ENCODE data around the gene GRAP2. TPM values are rescaled to one million over a fixed set of nuclear protein-coding genes. Genes with fewer than 3 reads are reported as not detected.
A peak's percentile ranks its signal among the peaks of the same experiment; 100 is the strongest.

GRAP2 gene
- total RNA-seq, 2 experiments from 2014 or later, result 137 to 138 TPM

DNA sequence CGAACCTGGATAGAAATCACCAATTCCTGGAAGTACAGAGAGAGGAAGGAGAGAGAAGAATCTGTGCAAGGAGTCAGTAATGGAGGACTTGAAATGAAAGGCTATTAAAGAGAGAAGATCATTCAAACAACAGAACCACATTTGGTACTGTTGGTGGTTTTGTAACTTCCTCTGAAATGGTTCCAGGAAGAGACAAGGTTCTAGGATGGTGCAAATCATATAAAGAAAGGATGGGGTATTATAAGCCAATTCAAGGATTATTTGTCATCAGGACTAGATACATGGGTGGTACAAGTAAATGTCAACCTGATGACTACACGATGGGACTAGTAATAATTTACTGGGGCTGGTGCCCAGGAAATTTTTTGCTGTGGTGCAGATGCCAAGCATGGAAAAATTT is 30.4 kb downstream of the GRAP2 start:
- H3K4me1 Mint-ChIP-seq, result peaks cover 39% of the 10 kb centered on the region
- ChIA-PET CTCF (interaction anchor here (0.6 kb wide), 1 partner anchor 20 kb away, joined by 3 read pairs; no protein-coding TSS in a partner anchor), POLR2A (no interaction called here)
- no peak for DNase-seq
- H3K27ac Mint-ChIP-seq, result no peak overlapping the region
- H3K9me3 Mint-ChIP-seq, result no peaks in the 10 kb centered on the region
- no peaks in the 10 kb centered on the region for H3K27me3 Mint-ChIP-seq
- peaks cover 35% of the 10 kb centered on the region for H3K36me3 Mint-ChIP-seq (ENCODE audit: low read depth)
- H3K4me3 Mint-ChIP-seq, result no peak overlapping the region

DNA sequence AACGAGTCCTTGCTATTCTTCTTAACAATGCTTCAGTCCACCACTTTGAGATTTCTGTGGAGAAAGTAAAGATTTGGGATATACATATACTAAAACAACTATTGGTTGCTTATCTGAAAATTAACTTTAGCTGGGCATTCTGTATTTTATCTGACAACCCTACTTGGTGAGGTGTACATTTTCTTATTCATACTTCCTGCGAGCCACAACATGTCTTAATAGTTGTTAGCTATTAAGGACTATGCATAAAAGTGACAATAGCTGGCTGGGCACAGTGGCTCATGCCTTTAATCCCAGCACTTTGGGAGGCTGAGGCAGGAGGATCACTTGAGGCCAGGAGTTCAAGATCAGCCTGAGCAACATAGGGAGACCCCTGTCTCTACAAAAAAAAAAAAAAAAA is 31.3 kb downstream of the GRAP2 start:
- no peak for DNase-seq
- Mint-ChIP-seq H3K4me3 (no peak overlapping the region), H3K9me3 (no peaks in the 10 kb centered on the region), H3K4me1 (peaks cover 46% of the 10 kb centered on the region), H3K36me3 (ENCODE audit: low read depth) (peaks cover 38% of the 10 kb centered on the region), H3K27ac (peak overlapping the region; percentile 71), H3K27me3 (no peaks in the 10 kb centered on the region)
- CTCF ChIA-PET, result interaction anchor here (0.7 to 3.8 kb wide), 11 partner anchors 8 to 436 kb away, joined by 3 to 22 read pairs (median 5); no protein-coding TSS in a partner anchor
- POLR2A ChIA-PET, result no interaction called here

DNA sequence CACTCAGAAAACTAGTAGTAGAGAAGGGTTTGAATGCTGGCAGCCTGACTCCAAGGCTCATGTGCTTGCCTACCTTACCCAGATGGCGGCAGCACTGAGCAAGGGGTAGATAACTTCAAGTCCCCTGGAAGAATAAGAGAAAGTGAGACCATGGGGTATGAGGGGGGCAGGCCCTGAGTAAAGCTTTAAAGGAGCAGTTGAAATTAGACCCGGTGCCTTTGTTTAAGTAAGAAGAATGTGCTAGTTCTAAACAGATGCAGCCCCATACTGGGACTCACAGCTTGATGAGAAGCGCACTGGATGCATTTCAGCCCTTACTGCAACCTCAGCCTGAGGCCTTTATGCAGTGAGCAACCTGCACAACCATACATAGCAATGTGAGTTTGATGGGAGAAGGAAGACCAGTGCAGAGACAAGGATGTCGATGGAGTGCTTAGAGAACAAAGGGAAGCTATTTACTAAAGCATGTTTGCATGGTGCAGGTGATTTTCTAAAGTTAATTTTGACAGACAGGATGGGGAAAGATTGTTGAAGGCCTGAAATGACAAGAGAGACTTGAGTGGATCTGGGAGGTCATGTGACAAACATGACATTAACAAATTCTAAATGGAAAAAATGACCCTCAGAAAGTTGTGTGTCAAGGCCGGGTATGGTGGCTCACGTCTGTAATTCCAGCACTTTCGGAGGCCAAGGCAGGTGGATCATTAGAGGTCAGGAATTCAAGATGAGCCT is 32.2 kb downstream of the GRAP2 start:
- H3K9me3 Mint-ChIP-seq, result no peaks in the 10 kb centered on the region
- no peaks in the 10 kb centered on the region for H3K27me3 Mint-ChIP-seq
- peak overlapping the region; percentile 83 for H3K27ac Mint-ChIP-seq
- POLR2A ChIA-PET, result interaction anchor here (0.6 to 0.7 kb wide), 3 partner anchors 91 to 147 kb away, joined by 3 read pairs; no protein-coding TSS in a partner anchor
- DNase-seq, result peak; percentile 62
- H3K36me3 Mint-ChIP-seq (ENCODE audit: low read depth), result peaks cover 48% of the 10 kb centered on the region
- peaks cover 55% of the 10 kb centered on the region for H3K4me1 Mint-ChIP-seq
- CTCF ChIA-PET, result interaction anchor here (0.7 to 3.8 kb wide), 14 partner anchors 9 to 437 kb away, joined by 3 to 22 read pairs (median 4); no protein-coding TSS in a partner anchor
- peak overlapping the region; percentile 67 for H3K4me3 Mint-ChIP-seq

DNA sequence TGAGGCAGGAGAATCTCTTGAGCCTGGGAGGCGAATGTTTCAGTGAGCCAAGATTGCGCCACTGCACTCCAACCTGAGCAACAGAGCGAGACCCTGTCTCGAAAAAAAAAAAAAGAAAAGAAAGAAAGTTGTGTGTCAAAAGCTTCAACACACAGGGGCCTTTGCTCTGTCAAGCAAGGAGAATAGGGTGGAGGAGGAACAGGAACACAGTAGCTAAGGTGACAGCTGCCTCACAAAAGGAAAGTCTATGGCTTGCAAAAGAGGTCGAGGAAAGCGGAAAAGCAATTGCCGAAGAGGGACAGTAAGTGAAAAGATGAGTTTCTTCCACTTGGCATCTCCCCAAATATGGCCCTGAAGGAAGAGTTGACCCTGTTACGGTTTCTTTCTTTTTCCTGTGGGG is 32.9 kb downstream of the GRAP2 start:
- peaks cover 62% of the 10 kb centered on the region for H3K4me1 Mint-ChIP-seq
- peaks cover 54% of the 10 kb centered on the region for H3K36me3 Mint-ChIP-seq (ENCODE audit: low read depth)
- CTCF ChIA-PET, result interaction anchor here (0.7 to 3.8 kb wide), 11 partner anchors 9 to 438 kb away, joined by 3 to 22 read pairs (median 4); no protein-coding TSS in a partner anchor
- H3K9me3 Mint-ChIP-seq, result no peaks in the 10 kb centered on the region
- H3K27me3 Mint-ChIP-seq, result no peaks in the 10 kb centered on the region
- peak overlapping the region; percentile 83 for H3K27ac Mint-ChIP-seq
- DNase-seq, result no peak
- POLR2A ChIA-PET, result interaction anchor here (0.6 to 0.7 kb wide), 2 partner anchors 91 to 122 kb away, joined by 3 read pairs; no protein-coding TSS in a partner anchor
- H3K4me3 Mint-ChIP-seq, result peak overlapping the region; percentile 67

DNA sequence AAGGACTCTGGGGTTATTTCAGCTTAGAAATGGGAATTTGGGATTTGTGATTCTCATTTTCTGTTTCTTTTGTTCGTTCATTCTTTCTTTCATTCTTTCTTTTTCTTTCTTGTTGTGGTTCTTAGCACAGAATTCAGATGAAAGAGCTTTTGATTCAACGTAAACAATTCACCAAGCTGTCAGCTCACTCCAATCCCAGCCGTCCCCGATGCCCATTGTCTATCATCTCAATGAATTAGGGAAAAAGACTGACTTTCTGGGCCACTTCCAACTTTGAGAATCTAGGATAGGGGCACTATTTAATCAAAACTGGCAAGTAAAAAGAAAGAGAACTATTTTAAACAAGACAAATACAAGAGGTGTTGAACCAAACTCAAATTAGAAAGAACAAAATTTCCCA is 34.2 kb downstream of the GRAP2 start:
- Mint-ChIP-seq H3K4me1 (peaks cover 72% of the 10 kb centered on the region), H3K27me3 (no peaks in the 10 kb centered on the region), H3K4me3 (peak overlapping the region; percentile 68), H3K36me3 (ENCODE audit: low read depth) (peaks cover 59% of the 10 kb centered on the region), H3K9me3 (no peaks in the 10 kb centered on the region), H3K27ac (peak overlapping the region; percentile 83)
- ChIA-PET POLR2A (no interaction called here), CTCF (interaction anchor here (0.7 to 3.8 kb wide), 5 partner anchors 8 to 130 kb away, joined by 3 to 22 read pairs (median 3); no protein-coding TSS in a partner anchor)
- DNase-seq, result no peak

DNA sequence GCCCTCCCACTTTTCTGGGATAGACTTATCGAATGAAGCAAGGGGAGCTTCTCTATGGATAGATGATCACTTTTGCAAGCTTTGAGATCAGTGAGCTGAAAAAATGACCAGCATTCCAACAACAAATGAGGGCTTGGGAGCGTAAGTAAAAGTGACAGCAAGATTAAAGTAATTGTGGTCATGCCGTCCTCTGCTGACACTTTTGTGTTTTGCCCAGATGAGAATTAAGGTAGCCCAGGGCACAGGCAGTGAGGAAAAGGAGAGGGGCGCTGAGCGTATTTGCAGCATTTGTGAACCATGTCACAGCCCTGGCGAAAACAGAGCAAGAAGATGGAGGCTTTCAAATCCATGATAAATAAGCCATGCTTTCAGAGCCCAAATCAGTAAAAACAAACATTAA is 34.7 kb downstream of the GRAP2 start:
- Mint-ChIP-seq H3K36me3 (ENCODE audit: low read depth) (peaks cover 64% of the 10 kb centered on the region), H3K27ac (peak overlapping the region; percentile 77), H3K4me1 (peaks cover 77% of the 10 kb centered on the region), H3K4me3 (peak overlapping the region; percentile 68), H3K27me3 (no peaks in the 10 kb centered on the region), H3K9me3 (no peaks in the 10 kb centered on the region)
- CTCF ChIA-PET, result interaction anchor here (1.1 to 3.8 kb wide), 3 partner anchors 8 to 17 kb away, joined by 3 to 22 read pairs (median 4); no protein-coding TSS in a partner anchor
- no peak for DNase-seq
- POLR2A ChIA-PET, result no interaction called here

DNA sequence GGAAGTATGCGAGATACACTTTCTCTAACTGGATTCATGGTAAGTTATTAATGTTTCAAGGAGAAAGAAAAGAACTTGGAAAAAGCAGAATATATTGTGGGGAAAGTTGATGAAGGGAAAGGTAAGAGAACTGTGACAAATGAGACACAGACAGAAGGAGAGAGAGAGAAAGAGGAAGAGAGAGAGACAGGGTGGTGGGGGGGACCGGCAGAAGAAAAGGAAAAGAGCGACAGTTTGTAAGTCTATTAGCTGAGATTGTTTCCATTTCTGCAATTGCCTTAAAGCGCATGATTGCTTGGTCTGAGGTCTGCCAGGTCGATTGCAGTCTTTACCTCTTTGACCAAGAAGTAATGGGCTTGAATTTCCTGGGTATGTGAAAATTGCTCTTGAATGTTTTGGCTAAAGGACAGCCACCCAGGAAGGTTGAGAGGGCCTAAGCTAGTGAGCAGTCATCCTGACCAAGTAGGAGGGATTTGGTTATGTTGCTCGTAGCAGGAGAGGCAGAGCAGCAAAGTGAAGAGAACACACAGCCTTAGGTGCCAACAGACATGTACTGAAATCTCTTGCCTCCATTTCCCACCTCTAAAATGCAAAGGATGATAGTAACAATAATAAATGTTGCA is 35.8 kb downstream of the GRAP2 start:
- Mint-ChIP-seq H3K27me3 (no peaks in the 10 kb centered on the region), H3K9me3 (no peaks in the 10 kb centered on the region), H3K4me3 (peak overlapping the region; percentile 68), H3K36me3 (ENCODE audit: low read depth) (peaks cover 67% of the 10 kb centered on the region), H3K27ac (peak overlapping the region; percentile 77), H3K4me1 (peaks cover 88% of the 10 kb centered on the region)
- ChIA-PET CTCF (interaction anchor here (0.8 to 1.0 kb wide), 3 partner anchors 12 to 17 kb away, joined by 3 to 4 read pairs (median 3); no protein-coding TSS in a partner anchor), POLR2A (no interaction called here)
- no peak for DNase-seq

DNA sequence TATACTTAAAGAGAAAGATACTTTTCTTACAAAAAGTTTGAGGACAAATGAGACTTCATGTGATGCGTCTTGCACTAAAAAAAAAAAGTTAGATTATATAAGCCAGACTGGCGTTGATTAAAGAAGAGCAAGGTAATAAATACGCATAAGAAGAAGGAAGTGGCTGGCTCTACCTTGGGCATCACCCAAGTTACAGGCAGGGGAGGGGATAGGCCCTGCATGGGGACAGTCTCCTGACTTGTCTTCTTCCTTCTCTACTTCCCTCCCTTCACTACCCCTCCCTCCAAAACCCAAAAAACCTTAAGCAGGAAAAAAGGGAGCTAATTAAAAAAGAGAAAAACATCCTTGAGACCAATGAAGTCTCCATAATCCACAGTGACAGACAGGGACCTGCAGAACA is 37.0 kb downstream of the GRAP2 start:
- peak overlapping the region; percentile 74 for H3K27ac Mint-ChIP-seq
- ChIA-PET CTCF (no interaction called here), POLR2A (no interaction called here)
- DNase-seq, result no peak
- peaks cover 65% of the 10 kb centered on the region for H3K36me3 Mint-ChIP-seq (ENCODE audit: low read depth)
- H3K27me3 Mint-ChIP-seq, result no peaks in the 10 kb centered on the region
- H3K4me1 Mint-ChIP-seq, result peaks cover 97% of the 10 kb centered on the region
- H3K9me3 Mint-ChIP-seq, result no peaks in the 10 kb centered on the region
- H3K4me3 Mint-ChIP-seq, result peak overlapping the region; percentile 21

DNA sequence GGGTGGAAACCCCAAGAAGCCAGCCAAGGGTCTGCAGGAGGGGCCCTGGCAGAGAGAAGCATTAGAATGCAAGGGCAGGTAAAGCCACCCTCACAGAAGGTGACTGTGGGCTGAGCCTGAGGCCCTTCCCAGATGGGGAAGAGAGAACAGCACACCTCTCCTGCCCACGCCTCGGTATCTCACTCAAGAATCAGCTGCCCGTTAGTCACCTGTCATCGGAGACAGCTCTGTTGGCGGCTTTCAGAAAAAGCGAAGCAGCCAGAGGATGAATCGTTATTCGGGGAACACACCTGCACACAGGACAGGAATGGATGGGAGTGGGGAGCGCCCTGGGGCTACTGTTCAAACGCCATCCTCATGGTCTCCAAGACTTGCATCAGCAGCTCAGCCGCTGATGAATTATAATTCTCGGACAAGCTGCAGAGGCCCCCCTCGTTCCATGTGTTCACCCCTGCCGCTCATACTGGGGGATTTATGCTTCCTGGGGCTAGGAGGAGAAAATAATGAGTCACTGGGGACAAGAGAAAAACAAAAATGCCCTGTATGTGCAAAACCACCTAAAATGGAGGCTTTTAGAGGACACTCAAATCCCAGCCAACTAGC is 37.7 kb downstream of the GRAP2 start:
- no peaks in the 10 kb centered on the region for H3K9me3 Mint-ChIP-seq
- peak overlapping the region; percentile 74 for H3K27ac Mint-ChIP-seq
- H3K4me3 Mint-ChIP-seq, result peak overlapping the region; percentile 21
- H3K36me3 Mint-ChIP-seq (ENCODE audit: low read depth), result peaks cover 66% of the 10 kb centered on the region
- no peaks in the 10 kb centered on the region for H3K27me3 Mint-ChIP-seq
- peaks cover 97% of the 10 kb centered on the region for H3K4me1 Mint-ChIP-seq
- CTCF ChIA-PET, result no interaction called here
- no peak for DNase-seq
- POLR2A ChIA-PET, result interaction anchor here (0.7 kb wide), 1 partner anchor 9 kb away, joined by 3 read pairs; no protein-coding TSS in a partner anchor

DNA sequence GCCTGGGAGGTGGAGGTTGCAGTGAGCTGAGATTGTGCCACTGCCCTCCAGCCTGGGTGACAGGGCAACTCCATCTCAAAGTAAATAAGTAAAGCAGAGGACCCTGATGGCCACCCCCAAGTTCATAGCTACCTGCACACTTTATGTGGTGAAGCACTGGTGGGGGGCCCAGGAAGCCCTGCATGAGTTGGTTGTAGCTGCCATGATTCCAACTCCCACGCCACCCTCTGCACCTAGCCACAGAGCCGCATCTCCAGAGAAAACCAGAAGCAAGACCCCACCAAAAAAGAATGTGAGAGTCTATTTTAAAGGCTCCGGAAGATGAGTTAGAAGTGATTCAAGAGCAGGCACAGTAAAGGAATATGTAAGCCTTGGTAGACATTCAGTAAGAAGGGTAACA is 38.9 kb downstream of the GRAP2 start:
- H3K27ac Mint-ChIP-seq, result peak overlapping the region; percentile 34
- peaks cover 68% of the 10 kb centered on the region for H3K36me3 Mint-ChIP-seq (ENCODE audit: low read depth)
- DNase-seq, result no peak

DNA sequence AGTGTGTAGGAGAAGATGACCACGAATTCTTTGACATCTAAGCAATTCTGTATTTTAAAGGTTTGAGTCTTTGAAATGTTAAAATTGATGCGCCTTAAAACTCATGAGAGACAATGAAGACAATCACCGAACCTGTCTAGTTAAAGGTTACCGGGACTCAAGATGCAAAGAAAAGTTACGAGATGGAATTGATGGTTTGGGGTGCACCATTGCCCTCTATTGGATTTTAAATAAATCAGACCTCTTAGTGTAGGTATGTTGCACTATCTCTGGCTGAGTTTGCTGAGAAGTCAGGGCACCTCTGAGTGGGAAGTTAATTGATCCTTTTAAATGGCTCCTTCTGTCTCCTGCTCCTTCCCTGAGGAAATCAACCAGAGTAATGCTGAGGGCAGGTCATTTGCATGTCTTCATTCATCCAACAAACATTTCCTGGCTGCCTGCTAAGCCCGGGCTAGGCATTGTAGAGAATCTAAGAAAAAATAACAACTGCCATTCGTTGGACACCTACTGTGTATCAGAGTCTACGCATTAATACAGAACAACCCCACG is 39.9 kb downstream of the GRAP2 start:
- no peaks in the 10 kb centered on the region for H3K27me3 Mint-ChIP-seq
- peaks cover 70% of the 10 kb centered on the region for H3K36me3 Mint-ChIP-seq (ENCODE audit: low read depth)
- no peaks in the 10 kb centered on the region for H3K9me3 Mint-ChIP-seq
- peaks cover 96% of the 10 kb centered on the region for H3K4me1 Mint-ChIP-seq
- peak overlapping the region; percentile 5 for H3K4me3 Mint-ChIP-seq
- DNase-seq, result peak; percentile 56
- ChIA-PET CTCF (no interaction called here), POLR2A (no interaction called here)
- H3K27ac Mint-ChIP-seq, result peak overlapping the region; percentile 34

More for the DNA sequence above, 38.9 kb downstream of the GRAP2 start:
- H3K9me3 Mint-ChIP-seq, result no peaks in the 10 kb centered on the region
- ChIA-PET CTCF (interaction anchor here (0.5 to 1.4 kb wide), 5 partner anchors 10 to 607 kb away, joined by 3 to 5 read pairs (median 3); no protein-coding TSS in a partner anchor), POLR2A (no interaction called here)
- no peaks in the 10 kb centered on the region for H3K27me3 Mint-ChIP-seq
- no peak overlapping the region for H3K4me3 Mint-ChIP-seq
- H3K4me1 Mint-ChIP-seq, result peaks cover 97% of the 10 kb centered on the region

DNA sequence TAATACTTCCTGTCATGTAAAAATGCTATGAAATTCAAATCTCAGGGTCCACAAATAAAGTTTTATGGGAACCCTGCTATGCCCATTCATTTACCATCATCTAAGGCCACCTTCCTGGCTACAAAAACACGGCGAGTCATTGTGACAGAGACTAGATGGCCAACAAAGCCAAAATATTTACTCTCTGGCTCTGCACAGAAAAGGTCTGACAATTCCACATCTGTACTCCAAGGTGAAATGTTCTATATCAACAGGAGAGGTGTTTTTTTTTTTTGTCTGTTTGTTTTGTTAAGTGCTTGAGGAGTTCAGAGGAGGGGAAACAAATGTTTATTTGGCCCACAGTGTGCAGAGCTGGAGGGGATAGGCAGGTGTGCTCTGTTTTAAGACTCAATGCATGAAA is 40.7 kb downstream of the GRAP2 start:
- Mint-ChIP-seq H3K4me3 (no peak overlapping the region), H3K9me3 (no peaks in the 10 kb centered on the region), H3K27me3 (no peaks in the 10 kb centered on the region), H3K27ac (peak overlapping the region; percentile 34), H3K36me3 (ENCODE audit: low read depth) (peaks cover 63% of the 10 kb centered on the region), H3K4me1 (peaks cover 94% of the 10 kb centered on the region)
- POLR2A ChIA-PET, result no interaction called here
- DNase-seq, result no peak
- CTCF ChIA-PET, result interaction anchor here (0.6 to 3.8 kb wide), 6 partner anchors 8 to 1671 kb away, joined by 3 to 15 read pairs (median 4); no protein-coding TSS in a partner anchor

Data from activated CD4-positive, alpha-beta T cell treated with anti-CD3 and anti-CD28 coated beads, Interleukin-2, amount 10 ng/mL, durations not matched to agents 7 days and 5 days (primary cell).